ENCODE results near the gene AGPAT3.

The AGPAT3 gene

GRCh38 chr21:43981151-43981870, 116.3 kb downstream of the AGPAT3 start:
- H3K4me3 ChIP-seq (replicated peaks; ENCODE audit: low read depth, low read length), result no peak overlapping the region
- TF ChIP-seq CTCF (IDR thresholded peaks at IDR 0.05; ENCODE audit: low read depth, low read length, missing control alignments), result no peak
- DNase-seq (ENCODE audit: extremely low read depth, low read depth), result no peak

- no peak for TF ChIP-seq CTCF (IDR thresholded peaks at IDR 0.05; ENCODE audit: low read depth, low read length, missing control alignments)
- no peak overlapping the region for H3K4me3 ChIP-seq (replicated peaks; ENCODE audit: low read depth, low read length)
- DNase-seq (ENCODE audit: extremely low read depth, low read depth), result no peak
These were observed 116.8 kb downstream of the AGPAT3 start for GRCh38 chr21:43981871-43982210.

- no peak overlapping the region for H3K4me3 ChIP-seq (replicated peaks; ENCODE audit: low read depth, low read length)
- TF ChIP-seq CTCF (IDR thresholded peaks at IDR 0.05; ENCODE audit: low read depth, low read length, missing control alignments), result no peak
- no peak for DNase-seq (ENCODE audit: extremely low read depth, low read depth)
These were observed 117.6 kb downstream of the AGPAT3 start for GRCh38 chr21:43982489-43983078.

- no peak for TF ChIP-seq CTCF (IDR thresholded peaks at IDR 0.05; ENCODE audit: low read depth, low read length, missing control alignments)
- DNase-seq (ENCODE audit: extremely low read depth, low read depth), result no peak
- no peak overlapping the region for H3K4me3 ChIP-seq (replicated peaks; ENCODE audit: low read depth, low read length)
These were observed 118.4 kb downstream of the AGPAT3 start for GRCh38 chr21:43983390-43983789.

- no peak for DNase-seq (ENCODE audit: extremely low read depth, low read depth)
- no peak for TF ChIP-seq CTCF (IDR thresholded peaks at IDR 0.05; ENCODE audit: low read depth, low read length, missing control alignments)
- no peak overlapping the region for H3K4me3 ChIP-seq (replicated peaks; ENCODE audit: low read depth, low read length)
These were observed 118.9 kb downstream of the AGPAT3 start for GRCh38 chr21:43983860-43984420.

- TF ChIP-seq CTCF (IDR thresholded peaks at IDR 0.05; ENCODE audit: low read depth, low read length, missing control alignments), result no peak
- H3K4me3 ChIP-seq (replicated peaks; ENCODE audit: low read depth, low read length), result no peak overlapping the region
- no peak for DNase-seq (ENCODE audit: extremely low read depth, low read depth)
These were observed 120.1 kb downstream of the AGPAT3 start for GRCh38 chr21:43984905-43985689.

All from HFF-Myc (cell line).